ENCODE data around the gene NOP56.
"Not testable (repeated sequence)": the region's sequence is repeated elsewhere in the genome, so short reads cannot be mapped to it uniquely, and the experiment has no call there.

The NOP56 gene

DNA sequence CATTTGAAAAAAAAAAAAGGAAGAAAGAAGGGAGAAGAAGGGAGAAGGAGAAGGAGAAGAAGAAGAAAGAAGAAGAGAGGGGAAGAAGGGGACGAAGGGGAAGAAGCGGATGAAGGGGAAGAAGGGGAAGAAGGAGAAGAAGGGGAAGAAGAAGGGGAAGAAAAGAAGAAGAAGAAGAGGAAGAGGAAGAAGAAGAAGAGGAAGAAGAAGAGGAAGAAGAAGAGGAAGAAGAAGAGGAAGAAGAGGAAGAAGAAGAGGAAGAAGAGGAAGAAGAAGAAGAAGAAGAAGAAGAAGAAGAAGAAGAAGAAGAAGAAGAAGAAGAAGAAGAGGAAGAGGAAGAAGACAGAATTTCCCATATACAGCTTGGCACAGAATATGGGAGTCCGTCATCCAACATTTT lies 29.6 kb downstream of the NOP56 start:
- not testable (repeated sequence) for H3K4me3 ChIP-seq (ENCODE audit: low read depth in 1 of 2, low read length in 2 of 2); H3K9ac ChIP-seq (ENCODE audit: low read depth in 1 of 2, low read length in 2 of 2); H3K27ac ChIP-seq (ENCODE audit: low read depth, low read length); H3K4me1 ChIP-seq (ENCODE audit: control insufficient read depth in 1 of 2, insufficient read depth in 2 of 2, low read length in 2 of 2); H3K36me3 ChIP-seq (ENCODE audit: control insufficient read depth in 1 of 2, insufficient read depth in 2 of 2, low read length in 2 of 2); H3K27me3 ChIP-seq (ENCODE audit: control insufficient read depth in 1 of 2, insufficient read depth in 2 of 2, low read length in 2 of 2); H3K9me3 ChIP-seq (ENCODE audit: control insufficient read depth in 1 of 2, low read length in 2 of 2)

DNA sequence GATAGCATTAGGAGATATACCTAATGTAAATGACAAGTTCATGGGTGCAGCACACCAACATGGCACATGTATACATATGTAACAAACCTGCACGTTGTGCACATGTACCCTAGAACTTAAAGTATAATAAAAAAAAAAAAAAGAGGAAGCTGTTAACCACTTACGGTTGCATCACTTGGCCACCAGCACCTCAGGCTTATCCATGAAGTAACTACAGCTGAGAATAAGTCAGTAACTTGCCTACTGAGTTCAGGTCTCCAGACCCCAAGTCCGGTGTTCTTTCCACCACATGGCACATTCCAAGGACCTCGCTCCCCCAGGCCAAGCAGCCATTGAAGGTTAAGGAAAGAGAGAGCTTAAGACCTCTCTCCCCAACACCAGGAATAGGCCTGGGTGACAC lies 32.4 kb downstream of the NOP56 start:
- H3K4me1 ChIP-seq (ENCODE audit: control insufficient read depth in 1 of 2, insufficient read depth in 2 of 2, low read length in 2 of 2); H3K9ac ChIP-seq (ENCODE audit: low read depth in 1 of 2, low read length in 2 of 2); H3K4me3 ChIP-seq (ENCODE audit: low read depth in 1 of 2, low read length in 2 of 2); H3K36me3 ChIP-seq (ENCODE audit: control insufficient read depth in 1 of 2, insufficient read depth in 2 of 2, low read length in 2 of 2); H3K27ac ChIP-seq (ENCODE audit: low read depth, low read length); H3K9me3 ChIP-seq (ENCODE audit: control insufficient read depth in 1 of 2, low read length in 2 of 2): not testable (repeated sequence)
- H3K27me3 ChIP-seq (ENCODE audit: control insufficient read depth in 1 of 2, insufficient read depth in 2 of 2, low read length in 2 of 2), result peaks cover 4 to 10% of the 10 kb centered on the region in 2 donors

DNA sequence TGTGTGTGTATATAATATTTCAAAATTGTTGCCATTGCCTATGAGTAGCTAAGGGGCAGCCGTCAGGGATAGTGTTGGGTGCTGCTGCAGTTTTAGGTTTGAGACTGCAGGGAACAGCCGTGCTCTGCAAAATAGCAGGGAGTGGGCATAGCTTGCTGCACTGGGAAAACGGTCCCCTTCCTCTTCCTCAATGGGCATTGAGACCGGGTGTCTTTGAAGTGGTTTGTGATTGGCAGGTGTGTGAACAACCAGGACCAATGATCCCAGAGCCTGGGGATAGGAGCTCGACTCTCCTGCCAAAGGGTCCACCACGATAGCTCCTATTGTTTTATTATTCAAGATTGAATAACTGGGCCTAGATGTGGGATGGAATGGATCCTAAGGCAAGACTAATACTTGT lies 35.1 kb downstream of the NOP56 start:
- Histone ChIP-seq H3K9ac (ENCODE audit: low read depth in 1 of 2, low read length in 2 of 2) (no peak overlapping the region), H3K4me1 (ENCODE audit: control insufficient read depth in 1 of 2, insufficient read depth in 2 of 2, low read length in 2 of 2) (peaks cover 3 to 6% of the 10 kb centered on the region in 2 donors), H3K9me3 (ENCODE audit: control insufficient read depth in 1 of 2, low read length in 2 of 2) (no peaks in the 10 kb centered on the region), H3K27me3 (ENCODE audit: control insufficient read depth in 1 of 2, insufficient read depth in 2 of 2, low read length in 2 of 2) (peaks cover 4 to 33% of the 10 kb centered on the region in 2 donors), H3K27ac (ENCODE audit: low read depth, low read length) (no peak overlapping the region), H3K4me3 (ENCODE audit: low read depth in 1 of 2, low read length in 2 of 2) (no peak overlapping the region), H3K36me3 (ENCODE audit: control insufficient read depth in 1 of 2, insufficient read depth in 2 of 2, low read length in 2 of 2) (no peaks in the 10 kb centered on the region)

DNA sequence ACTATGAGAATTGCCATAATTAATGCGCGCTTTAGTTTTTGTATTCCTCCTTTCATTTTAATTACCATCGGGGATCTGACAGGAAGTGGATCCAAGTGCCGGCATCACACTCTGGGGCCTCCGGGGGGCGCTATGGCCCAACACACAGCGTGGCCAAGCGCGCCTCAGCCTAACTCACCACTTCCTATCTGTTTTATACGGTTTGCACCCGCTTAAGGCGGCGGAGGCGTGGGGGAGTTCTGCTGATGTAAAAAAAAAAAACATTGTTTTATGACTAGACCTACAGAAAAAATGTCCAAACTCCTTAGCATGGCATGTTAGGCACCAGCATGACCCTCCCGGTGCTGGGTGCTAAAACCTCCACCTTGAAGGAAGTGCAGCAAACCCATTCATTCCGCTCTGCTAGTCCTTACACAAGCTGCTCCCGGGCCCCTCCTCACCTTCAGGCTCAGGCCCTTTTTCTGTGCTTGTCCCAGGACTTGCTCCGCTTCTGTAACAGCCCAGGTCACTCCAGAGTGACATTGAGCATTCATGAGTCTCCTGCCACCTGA lies 35.7 kb downstream of the NOP56 start:
- no peaks in the 10 kb centered on the region for H3K9me3 ChIP-seq (ENCODE audit: control insufficient read depth in 1 of 2, low read length in 2 of 2)
- H3K4me3 ChIP-seq (ENCODE audit: low read depth in 1 of 2, low read length in 2 of 2), result no peak overlapping the region
- no peak overlapping the region for H3K9ac ChIP-seq (ENCODE audit: low read depth in 1 of 2, low read length in 2 of 2)
- no peak overlapping the region for H3K27ac ChIP-seq (ENCODE audit: low read depth, low read length)
- H3K36me3 ChIP-seq (ENCODE audit: control insufficient read depth in 1 of 2, insufficient read depth in 2 of 2, low read length in 2 of 2), result no peaks in the 10 kb centered on the region
- peaks cover 3 to 6% of the 10 kb centered on the region in 2 donors for H3K4me1 ChIP-seq (ENCODE audit: control insufficient read depth in 1 of 2, insufficient read depth in 2 of 2, low read length in 2 of 2)
- H3K27me3 ChIP-seq (ENCODE audit: control insufficient read depth in 1 of 2, insufficient read depth in 2 of 2, low read length in 2 of 2), result peaks cover 4 to 33% of the 10 kb centered on the region in 2 donors

DNA sequence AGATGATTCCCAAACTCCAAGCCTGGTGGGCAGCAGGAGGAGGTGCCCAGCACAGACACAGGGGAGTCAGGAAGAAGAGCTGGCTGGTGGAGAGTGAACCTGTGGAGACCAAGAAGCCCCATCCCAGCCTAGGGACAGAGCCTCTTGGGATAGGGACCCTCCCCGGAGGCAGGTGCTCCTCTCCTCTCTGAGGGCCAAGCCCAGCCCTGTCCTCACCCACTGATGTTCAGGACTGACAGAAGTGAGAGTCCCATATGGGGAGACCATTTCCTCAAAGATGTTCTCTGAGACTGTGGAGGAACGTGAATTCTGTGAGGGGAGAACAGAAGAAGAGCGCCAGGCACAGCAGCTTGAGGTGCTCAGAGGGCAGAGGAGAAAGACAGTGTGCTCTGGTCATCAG lies 37.8 kb downstream of the NOP56 start:
- Histone ChIP-seq H3K27ac (ENCODE audit: low read depth, low read length) (no peak overlapping the region), H3K36me3 (ENCODE audit: control insufficient read depth in 1 of 2, insufficient read depth in 2 of 2, low read length in 2 of 2) (no peaks in the 10 kb centered on the region), H3K27me3 (ENCODE audit: control insufficient read depth in 1 of 2, insufficient read depth in 2 of 2, low read length in 2 of 2) (peaks cover 20 to 47% of the 10 kb centered on the region in 2 donors), H3K4me3 (ENCODE audit: low read depth in 1 of 2, low read length in 2 of 2) (no peak overlapping the region), H3K4me1 (ENCODE audit: control insufficient read depth in 1 of 2, insufficient read depth in 2 of 2, low read length in 2 of 2) (peaks cover 3 to 6% of the 10 kb centered on the region in 2 donors), H3K9me3 (ENCODE audit: control insufficient read depth in 1 of 2, low read length in 2 of 2) (no peaks in the 10 kb centered on the region), H3K9ac (ENCODE audit: low read depth in 1 of 2, low read length in 2 of 2) (no peak overlapping the region)

DNA sequence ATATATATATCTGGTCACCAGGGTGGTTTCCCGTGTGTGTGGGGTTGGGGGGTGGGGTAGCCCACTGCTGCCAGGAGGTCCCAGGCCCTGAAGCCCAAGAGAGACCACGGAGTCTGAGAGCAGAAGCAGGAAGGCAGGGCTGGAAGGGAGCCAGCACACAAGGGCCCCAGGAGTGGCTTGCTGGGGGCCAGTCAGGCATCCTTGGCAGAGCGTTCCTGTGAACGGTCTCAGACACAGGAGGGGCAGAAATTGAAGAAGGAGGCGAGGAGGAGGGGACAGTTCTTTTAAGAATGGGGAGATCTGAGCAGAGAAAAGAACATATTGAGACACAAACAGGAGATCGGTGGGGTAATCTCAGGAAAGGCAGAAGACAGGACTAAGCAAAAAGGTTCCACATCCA lies 38.3 kb downstream of the NOP56 start:
- Histone ChIP-seq H3K27me3 (ENCODE audit: control insufficient read depth in 1 of 2, insufficient read depth in 2 of 2, low read length in 2 of 2) (peaks cover 24 to 47% of the 10 kb centered on the region in 2 donors), H3K36me3 (ENCODE audit: control insufficient read depth in 1 of 2, insufficient read depth in 2 of 2, low read length in 2 of 2) (no peaks in the 10 kb centered on the region), H3K4me3 (ENCODE audit: low read depth in 1 of 2, low read length in 2 of 2) (no peak overlapping the region), H3K9ac (ENCODE audit: low read depth in 1 of 2, low read length in 2 of 2) (no peak overlapping the region), H3K4me1 (ENCODE audit: control insufficient read depth in 1 of 2, insufficient read depth in 2 of 2, low read length in 2 of 2) (peaks cover 3 to 6% of the 10 kb centered on the region in 2 donors), H3K27ac (ENCODE audit: low read depth, low read length) (no peak overlapping the region), H3K9me3 (ENCODE audit: control insufficient read depth in 1 of 2, low read length in 2 of 2) (no peaks in the 10 kb centered on the region)

DNA sequence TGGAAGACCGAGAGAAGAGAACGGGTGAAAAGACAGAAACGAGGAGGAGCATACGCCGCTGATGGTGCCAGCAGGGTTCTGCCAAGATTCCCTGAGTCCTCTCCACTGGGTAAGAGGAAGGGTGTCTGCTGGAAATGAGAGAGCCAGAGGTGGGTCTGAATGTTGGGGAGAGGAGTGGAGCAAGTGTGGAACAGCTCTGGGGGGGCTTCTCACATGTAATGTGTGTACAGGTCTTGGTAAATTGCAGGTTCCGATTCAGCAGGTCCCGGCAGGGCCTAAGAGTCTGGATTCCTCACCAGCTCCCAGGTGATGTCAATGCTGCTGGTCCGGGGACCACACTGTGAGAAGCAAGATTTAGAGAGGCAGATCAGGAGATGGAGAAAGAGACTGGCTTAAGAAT lies 38.7 kb downstream of the NOP56 start:
- no peak overlapping the region for H3K4me3 ChIP-seq (ENCODE audit: low read depth in 1 of 2, low read length in 2 of 2)
- H3K27ac ChIP-seq (ENCODE audit: low read depth, low read length), result no peak overlapping the region
- H3K4me1 ChIP-seq (ENCODE audit: control insufficient read depth in 1 of 2, insufficient read depth in 2 of 2, low read length in 2 of 2), result peaks cover 3 to 6% of the 10 kb centered on the region in 2 donors
- H3K9ac ChIP-seq (ENCODE audit: low read depth in 1 of 2, low read length in 2 of 2), result no peak overlapping the region
- no peaks in the 10 kb centered on the region for H3K9me3 ChIP-seq (ENCODE audit: control insufficient read depth in 1 of 2, low read length in 2 of 2)
- H3K27me3 ChIP-seq (ENCODE audit: control insufficient read depth in 1 of 2, insufficient read depth in 2 of 2, low read length in 2 of 2), result peaks cover 26 to 49% of the 10 kb centered on the region in 2 donors
- no peaks in the 10 kb centered on the region for H3K36me3 ChIP-seq (ENCODE audit: control insufficient read depth in 1 of 2, insufficient read depth in 2 of 2, low read length in 2 of 2)

DNA sequence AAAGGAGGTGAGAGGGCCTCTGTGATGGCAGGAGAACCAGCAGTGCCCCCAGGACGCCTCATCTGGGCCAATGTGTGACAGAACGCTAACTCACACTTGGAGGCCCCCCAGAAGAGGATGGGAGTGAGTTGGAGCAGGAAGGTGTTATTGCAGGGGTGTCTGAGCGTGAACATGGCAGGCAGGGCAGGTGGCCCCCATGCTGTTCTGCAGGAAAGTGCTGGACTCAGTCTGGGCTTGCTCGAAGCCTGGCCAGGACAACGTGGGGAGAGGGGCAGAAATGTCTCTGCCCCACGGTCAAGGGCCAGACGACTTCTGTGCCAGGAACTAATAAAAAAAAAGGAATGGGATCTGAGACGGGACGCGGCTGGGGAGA lies 39.2 kb downstream of the NOP56 start:
- peaks cover 3 to 6% of the 10 kb centered on the region in 2 donors for H3K4me1 ChIP-seq (ENCODE audit: control insufficient read depth in 1 of 2, insufficient read depth in 2 of 2, low read length in 2 of 2)
- H3K27ac ChIP-seq (ENCODE audit: low read depth, low read length), result no peak overlapping the region
- no peak overlapping the region for H3K9ac ChIP-seq (ENCODE audit: low read depth in 1 of 2, low read length in 2 of 2)
- no peaks in the 10 kb centered on the region for H3K9me3 ChIP-seq (ENCODE audit: control insufficient read depth in 1 of 2, low read length in 2 of 2)
- H3K27me3 ChIP-seq (ENCODE audit: control insufficient read depth in 1 of 2, insufficient read depth in 2 of 2, low read length in 2 of 2), result peaks cover 26 to 49% of the 10 kb centered on the region in 2 donors
- H3K36me3 ChIP-seq (ENCODE audit: control insufficient read depth in 1 of 2, insufficient read depth in 2 of 2, low read length in 2 of 2), result no peaks in the 10 kb centered on the region
- peak overlapping the region; percentile 50 to 73 for H3K4me3 ChIP-seq (ENCODE audit: low read depth in 1 of 2, low read length in 2 of 2)

DNA sequence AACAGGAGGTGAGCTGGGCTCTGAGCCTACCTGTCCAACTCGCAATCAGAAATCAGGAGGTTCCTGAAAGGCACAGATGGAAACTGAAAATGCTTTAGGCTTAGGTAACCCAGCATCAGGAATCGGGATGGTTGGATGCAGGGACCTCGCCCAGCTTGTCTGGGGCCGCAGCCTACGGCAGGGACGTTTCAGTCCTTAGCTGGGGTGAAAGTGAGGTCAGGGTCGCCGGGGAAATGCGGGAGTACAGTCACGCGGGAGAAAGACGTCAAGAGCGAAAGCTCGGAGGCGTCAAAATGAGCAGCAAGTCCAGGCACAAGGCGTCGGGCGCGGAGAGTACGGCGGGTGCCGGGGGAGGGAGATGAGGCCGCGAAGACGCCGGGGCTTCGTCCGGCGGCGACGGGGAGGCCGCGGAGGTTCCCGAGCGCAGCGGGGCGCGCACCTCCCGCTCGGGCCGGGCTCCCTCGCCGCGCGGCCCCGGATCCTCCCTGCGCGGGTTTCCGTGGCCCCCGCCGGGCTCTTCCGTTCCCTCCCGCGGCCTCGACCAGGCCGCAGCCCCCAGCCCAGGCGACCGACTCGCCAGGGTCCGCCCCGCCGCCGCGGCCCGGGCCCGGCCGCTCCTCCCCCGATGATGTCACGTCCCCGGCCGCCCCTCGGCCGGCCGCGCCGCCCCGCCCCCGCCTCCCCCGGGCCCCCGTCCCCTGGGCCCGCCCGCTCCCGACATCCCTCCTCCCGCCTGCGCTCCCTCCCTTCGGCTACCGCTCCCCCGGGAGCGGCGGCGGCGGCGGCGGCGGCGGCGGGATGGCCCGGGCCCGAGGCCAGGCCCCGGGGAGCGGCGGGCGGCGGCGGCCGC lies 39.8 kb downstream of the NOP56 start, which contains the start of gene EBF4:
Gene EBF4 (plus strand): TSS at position 745 of the 850 bp plus-strand sequence. CDS start 866 bp downstream, outside the sequence.
- peaks cover 26 to 49% of the 10 kb centered on the region in 2 donors for H3K27me3 ChIP-seq (ENCODE audit: control insufficient read depth in 1 of 2, insufficient read depth in 2 of 2, low read length in 2 of 2)
- H3K9ac ChIP-seq (ENCODE audit: low read depth in 1 of 2, low read length in 2 of 2), result no peak within 1 kb of the TSS
- peaks cover 3 to 6% of the 10 kb centered on the region in 2 donors for H3K4me1 ChIP-seq (ENCODE audit: control insufficient read depth in 1 of 2, insufficient read depth in 2 of 2, low read length in 2 of 2)
- peak within 1 kb of the TSS; percentile 10 for H3K27ac ChIP-seq (ENCODE audit: low read depth, low read length)
- no peaks in the 10 kb centered on the region for H3K9me3 ChIP-seq (ENCODE audit: control insufficient read depth in 1 of 2, low read length in 2 of 2)
- peak within 1 kb of the TSS; percentile 50 to 73 for H3K4me3 ChIP-seq (ENCODE audit: low read depth in 1 of 2, low read length in 2 of 2)
- no peaks in the 10 kb centered on the region for H3K36me3 ChIP-seq (ENCODE audit: control insufficient read depth in 1 of 2, insufficient read depth in 2 of 2, low read length in 2 of 2)

DNA sequence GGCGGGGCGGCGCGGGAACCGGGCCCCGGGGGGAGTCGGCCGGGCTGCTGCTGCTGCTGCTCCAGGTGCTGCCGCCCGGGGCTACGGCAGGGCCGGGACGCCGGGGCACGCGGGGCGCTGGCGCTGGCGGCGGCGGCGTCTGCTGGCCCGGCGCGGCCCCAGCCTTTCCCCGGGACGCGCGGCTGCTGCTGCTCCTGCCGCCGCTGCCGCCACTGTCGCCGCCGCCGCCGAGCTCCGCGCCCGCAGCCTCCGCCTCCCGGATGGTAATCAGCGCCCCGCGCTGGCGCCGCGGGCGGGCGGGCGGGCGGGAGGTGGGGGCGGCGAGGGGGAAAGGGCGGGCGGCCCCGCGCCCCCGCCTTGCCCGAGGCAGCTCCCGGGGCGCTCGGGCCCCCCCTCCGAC lies 40.5 kb downstream of the NOP56 start:
- Histone ChIP-seq H3K4me3 (ENCODE audit: low read depth in 1 of 2, low read length in 2 of 2) (no peak overlapping the region), H3K36me3 (ENCODE audit: control insufficient read depth in 1 of 2, insufficient read depth in 2 of 2, low read length in 2 of 2) (no peaks in the 10 kb centered on the region), H3K4me1 (ENCODE audit: control insufficient read depth in 1 of 2, insufficient read depth in 2 of 2, low read length in 2 of 2) (peaks cover 3 to 4% of the 10 kb centered on the region in 2 donors), H3K9me3 (ENCODE audit: control insufficient read depth in 1 of 2, low read length in 2 of 2) (no peaks in the 10 kb centered on the region), H3K9ac (ENCODE audit: low read depth in 1 of 2, low read length in 2 of 2) (no peak overlapping the region), H3K27ac (ENCODE audit: low read depth, low read length) (no peak overlapping the region), H3K27me3 (ENCODE audit: control insufficient read depth in 1 of 2, insufficient read depth in 2 of 2, low read length in 2 of 2) (peaks cover 26 to 49% of the 10 kb centered on the region in 2 donors)
